ENCODE data around the gene KSR1.
A peak's percentile ranks its signal among the peaks of the same experiment; 100 is the strongest.
"Not testable (repeated sequence)": the region's sequence is repeated elsewhere in the genome, so short reads cannot be mapped to it uniquely, and the experiment has no call there.

Gene KSR1

GRCh38 chr17:27455236-27455913 is 873 bp upstream of the KSR1 start:
- peak; percentile 55 for DNase-seq

- no peak for DNase-seq
Measured at GRCh38 chr17:27456681-27457359, 572 bp downstream of the KSR1 start.

- DNase-seq = no peak
Measured at GRCh38 chr17:27457360-27457715, 1.1 kb downstream of the KSR1 start.

GRCh38 chr17:27457731-27458523 is 1.7 kb downstream of the KSR1 start:
- DNase-seq = peak; percentile 51

- DNase-seq = no peak
Measured at GRCh38 chr17:27458524-27458908, 2.3 kb downstream of the KSR1 start.

DNA sequence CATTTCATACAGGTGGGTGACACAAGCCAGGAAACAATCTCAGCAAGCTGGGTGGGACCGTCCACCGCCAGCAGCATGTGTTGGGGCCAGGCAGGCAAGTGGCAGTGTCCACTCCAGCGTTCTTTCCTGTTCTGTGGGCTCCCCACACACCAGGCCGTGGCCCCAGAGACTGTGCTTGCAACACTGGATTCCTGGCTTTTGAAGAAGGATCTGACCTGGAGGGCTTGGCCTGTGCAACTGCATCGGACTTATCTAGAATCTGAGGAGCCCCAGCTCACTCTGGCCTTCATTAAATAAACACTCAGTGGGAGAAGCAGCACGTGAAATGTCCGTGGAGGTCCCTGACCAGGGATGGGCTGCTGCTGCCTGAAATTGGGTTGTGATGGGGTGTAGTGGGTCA is 3.2 kb downstream of the KSR1 start:
- DNase-seq = no peak

- DNase-seq = no peak
Measured at GRCh38 chr17:27460196-27460725, 4.0 kb downstream of the KSR1 start.

GRCh38 chr17:27461192-27461859 is 5.1 kb downstream of the KSR1 start:
- peak; percentile 61 for DNase-seq

DNA sequence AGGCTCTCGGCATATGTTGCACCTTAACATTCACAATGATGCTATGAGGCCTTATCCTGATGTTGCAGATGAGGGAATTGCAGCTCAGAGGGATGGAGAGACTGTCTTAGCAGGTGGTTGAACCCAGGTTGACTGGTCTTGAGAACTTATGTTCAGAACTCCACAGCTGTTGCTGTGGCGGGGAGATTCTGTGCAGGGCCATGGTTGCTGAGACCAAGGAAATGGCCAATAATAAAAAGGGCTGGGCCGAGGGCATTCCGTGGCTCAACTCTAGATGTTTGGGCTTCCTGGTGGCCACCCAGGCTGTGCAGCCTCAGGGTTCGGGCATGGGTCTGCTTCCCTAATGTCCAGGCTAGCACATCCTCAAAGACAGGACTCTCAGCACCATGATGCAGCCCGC is 5.9 kb downstream of the KSR1 start:
- no peak for DNase-seq

- DNase-seq = no peak
Measured at GRCh38 chr17:27462714-27463113, 6.5 kb downstream of the KSR1 start.

DNA sequence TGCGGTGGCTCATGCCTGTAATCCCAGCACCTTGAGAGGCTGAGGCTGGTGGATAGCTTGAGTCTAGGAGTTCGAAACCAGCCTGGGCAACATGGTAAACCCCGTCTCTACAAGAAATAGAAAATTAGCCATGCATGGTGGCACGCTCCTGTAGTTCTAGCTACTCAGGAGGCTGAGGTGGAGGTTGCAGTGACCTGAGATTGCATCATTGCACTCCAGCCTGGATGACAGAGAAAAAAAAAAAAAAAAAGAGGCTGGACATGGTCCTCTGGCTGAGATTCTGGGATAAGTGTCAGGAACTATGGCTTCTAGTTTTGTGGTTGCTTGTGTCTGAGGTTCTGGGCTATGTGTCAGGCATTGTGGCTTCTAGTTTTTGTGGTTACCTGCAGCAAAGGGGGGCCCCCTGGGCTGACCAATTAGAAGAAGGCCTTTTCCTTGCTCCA is 7.0 kb downstream of the KSR1 start:
- DNase-seq = no peak

DNA sequence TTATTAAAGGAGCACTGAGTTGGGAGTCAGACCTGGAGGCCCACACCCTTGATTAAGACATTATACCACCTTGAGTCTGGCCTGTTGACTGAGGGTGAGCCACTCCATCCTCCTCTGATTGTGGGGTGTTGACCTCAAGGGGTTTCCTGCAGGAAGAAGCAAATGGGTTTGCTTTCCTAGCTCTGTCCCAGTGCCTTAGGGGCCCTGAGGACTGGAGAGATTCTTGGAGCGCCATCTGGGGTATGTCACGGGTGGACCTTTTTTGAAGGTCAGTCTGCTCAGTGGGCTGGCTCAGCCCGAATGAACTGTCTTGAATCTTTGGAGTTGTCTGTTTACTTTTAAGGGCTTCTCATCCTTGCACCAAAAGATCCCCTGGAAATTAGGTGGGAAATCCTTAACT is 7.8 kb downstream of the KSR1 start:
- not testable (repeated sequence) for DNase-seq

GRCh38 chr17:27464431-27464830 is 8.2 kb downstream of the KSR1 start:
- no peak for DNase-seq

GRCh38 chr17:27465875-27466274 is 9.6 kb downstream of the KSR1 start:
- not testable (repeated sequence) for DNase-seq

- no peak for DNase-seq
Measured at GRCh38 chr17:27466376-27466742, 10.1 kb downstream of the KSR1 start.

DNA sequence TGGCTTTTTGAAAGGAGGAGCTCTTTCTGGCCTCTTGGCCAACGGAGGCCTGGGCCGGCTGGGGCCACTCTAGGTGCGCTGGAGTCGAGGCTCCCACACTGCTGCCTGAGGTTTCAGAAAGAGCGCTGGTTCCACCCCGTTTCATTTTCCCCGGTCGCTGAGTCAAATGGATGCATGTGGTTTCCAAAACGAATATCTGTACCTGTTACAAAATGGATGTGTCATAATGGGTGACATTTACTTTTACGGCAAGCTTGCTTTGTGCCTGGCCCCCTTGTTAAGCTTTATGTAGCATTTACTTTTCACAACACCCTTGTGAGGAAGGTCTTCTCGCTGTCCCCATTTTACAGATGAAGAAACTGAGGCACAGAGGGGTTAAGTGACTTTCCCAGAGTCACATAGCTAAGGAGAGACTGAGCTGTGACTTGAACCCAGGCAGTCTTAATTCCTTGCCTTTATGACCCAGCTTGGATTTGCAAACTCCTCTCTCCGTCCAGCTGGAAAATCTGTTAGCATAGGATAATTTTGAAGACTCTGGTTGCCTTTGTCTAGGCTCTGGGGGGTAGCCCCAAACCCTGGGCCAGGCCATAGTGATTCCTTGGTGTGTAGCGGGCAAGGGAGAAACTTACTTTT is 10.6 kb downstream of the KSR1 start:
- DNase-seq = no peak

DNA sequence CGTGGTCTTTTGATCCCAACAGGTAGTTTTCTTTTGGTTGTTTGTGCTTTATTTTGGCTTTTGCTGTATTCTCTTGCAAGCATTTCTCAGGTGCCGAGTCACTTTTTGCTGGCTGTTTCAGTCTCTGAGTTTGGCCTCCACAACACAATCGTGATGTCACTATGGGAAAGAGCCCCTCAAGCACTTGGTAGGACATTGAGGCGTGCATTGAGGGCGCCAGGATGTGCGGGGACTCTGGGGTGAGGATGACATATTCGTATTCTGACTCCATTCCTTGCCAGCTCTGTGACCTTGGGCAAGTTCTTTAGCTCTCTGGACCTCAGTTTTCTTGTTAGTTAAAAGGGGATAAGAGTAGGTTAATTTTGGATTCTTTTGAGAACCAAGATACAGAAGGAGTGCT is 13.0 kb downstream of the KSR1 start:
- DNase-seq = no peak

DNA sequence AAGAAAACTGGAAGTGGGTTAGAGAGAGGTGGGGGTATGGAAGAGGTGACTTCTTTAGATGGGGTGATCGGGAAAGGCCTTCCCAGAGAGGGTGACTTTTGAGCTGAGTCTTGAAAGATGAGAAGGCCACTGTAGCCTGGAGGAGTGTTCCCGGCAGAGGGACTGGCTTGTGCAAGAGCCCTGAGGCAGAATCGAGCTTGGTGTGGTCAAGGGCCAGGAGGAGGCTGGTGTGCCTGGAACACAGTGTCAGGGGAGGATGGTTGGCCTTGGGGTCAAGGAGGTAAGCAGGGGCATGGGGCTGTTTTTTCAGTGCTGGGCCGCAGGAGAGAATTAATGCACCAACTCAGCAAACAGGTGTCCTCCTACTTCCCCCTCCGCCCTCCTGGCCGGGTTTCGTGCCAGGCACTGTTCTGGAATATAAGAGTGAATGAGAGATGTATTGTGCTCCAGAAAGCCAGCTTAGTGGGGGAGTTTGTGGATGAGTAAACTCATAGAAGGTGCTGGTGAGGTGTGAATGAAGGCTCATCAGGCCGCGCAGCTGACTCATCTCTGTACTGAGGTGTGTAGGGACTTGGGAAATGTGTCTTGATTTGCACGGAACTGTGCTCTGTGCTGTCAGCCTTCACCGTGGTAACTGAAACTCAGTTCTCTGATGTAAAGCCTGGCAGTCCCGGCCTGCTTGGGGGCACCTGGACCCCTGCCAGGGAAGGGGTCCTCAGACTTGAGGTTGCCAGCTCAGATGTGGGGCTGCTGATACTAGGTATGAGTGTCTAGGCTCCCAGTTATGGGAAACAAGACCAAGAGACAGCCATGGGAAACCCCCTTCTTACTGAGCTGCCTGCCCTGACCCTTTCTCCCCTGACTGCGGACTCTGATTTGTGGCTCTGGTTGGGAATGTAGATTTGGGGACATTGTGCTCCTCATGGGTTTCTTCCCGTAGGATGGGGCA is 15.3 kb downstream of the KSR1 start:
- no peak for DNase-seq

DNA sequence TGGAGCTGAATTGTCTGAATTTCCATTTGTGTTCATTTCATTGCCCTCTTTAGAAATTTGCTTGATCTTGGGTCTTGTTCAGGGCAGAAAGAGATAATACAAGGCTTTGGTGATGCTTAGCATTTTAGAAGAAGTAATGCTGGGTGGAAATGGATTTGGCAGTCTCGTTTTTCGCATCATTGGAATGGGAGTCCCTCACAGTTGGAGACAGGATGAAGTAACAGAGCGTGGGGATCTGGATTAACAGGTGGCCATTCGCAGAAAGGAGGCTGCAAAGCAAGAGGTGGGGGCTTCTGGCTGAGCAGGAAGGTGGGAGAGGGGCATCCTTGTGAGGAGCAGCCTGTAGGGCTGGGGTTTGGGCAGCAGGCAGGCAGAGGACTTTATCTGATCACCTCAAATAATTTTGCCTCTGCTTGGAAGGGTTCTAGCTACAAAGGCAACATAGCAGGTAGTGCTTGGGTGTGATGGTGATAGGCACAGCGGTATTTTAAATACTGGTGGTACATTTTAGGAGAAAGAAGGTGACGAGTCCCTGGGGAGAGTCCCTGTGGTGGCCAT is 17.0 kb downstream of the KSR1 start:
- DNase-seq = no peak

GRCh38 chr17:27473748-27474609 is 17.7 kb downstream of the KSR1 start:
- DNase-seq = peak; percentile 99

Measured in hematopoietic multipotent progenitor cell treated with erythropoietin and hydrocortisone succinate and interleukin-3 and kit ligand, for 8 days (in vitro differentiated cells).